ENCODE data around the gene ADCY10.

ADCY10 gene

DNA sequence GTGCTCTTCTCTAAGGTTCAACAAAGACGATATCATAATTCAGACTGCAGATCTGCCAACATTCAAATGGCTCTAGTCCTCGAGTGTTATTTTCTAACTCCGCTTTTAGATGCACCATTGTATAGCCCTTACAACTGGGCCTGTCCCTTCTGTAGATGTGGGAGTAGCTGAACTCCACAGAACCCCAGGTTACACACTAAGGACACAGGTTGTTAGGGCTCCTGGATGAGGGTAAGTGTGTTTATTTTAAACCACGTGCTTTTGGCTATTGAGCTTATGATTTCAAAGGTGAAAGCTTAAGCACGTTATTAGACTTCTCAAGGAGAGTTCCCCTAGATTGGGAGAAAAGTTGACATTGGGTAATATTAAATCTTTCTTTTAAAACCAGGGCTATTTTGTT, 127.4 kb downstream of the ADCY10 start:
- TF ChIP-seq, protein P1, sequence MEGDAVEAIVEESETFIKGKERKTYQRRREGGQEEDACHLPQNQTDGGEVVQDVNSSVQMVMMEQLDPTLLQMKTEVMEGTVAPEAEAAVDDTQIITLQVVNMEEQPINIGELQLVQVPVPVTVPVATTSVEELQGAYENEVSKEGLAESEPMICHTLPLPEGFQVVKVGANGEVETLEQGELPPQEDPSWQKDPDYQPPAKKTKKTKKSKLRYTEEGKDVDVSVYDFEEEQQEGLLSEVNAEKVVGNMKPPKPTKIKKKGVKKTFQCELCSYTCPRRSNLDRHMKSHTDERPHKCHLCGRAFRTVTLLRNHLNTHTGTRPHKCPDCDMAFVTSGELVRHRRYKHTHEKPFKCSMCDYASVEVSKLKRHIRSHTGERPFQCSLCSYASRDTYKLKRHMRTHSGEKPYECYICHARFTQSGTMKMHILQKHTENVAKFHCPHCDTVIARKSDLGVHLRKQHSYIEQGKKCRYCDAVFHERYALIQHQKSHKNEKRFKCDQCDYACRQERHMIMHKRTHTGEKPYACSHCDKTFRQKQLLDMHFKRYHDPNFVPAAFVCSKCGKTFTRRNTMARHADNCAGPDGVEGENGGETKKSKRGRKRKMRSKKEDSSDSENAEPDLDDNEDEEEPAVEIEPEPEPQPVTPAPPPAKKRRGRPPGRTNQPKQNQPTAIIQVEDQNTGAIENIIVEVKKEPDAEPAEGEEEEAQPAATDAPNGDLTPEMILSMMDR (IDR thresholded peaks at IDR 0.05): no peak
- Histone ChIP-seq H3K27ac (no peak overlapping the region), H3K4me3 (no peak overlapping the region)
- no peak for DNase-seq (ENCODE audit: low spot score)

DNA sequence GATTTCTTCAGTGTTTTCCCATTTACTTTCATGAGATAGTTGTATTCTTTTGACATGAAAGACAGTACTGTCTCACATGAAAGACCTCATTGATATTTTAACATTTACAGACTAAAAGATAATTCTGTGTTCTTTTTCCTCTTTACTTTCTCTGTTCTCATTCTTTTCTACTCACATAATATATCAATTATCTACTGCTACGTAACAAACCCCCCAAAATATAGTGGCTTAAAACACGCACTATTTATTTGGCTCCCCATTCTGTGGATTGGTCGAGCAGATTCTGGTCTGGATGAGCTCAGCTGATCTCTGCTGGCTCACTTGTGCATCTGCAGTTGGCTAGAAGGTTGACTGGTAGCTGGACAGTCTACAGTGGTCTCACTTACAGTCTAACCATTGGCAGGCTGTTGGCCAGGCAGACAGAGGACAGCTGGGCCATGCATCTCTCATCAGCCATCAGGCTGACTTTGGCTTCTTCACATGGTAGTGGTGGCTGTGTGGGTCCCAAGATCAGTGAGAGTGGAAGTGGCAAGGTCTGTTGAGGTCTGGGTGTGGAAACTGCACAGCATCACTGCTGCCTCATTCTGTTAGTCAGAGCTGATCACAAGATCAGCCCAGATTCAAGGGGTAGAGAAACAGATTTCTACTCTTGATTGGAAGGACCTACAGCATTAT, 128.9 kb downstream of the ADCY10 start:
- DNase-seq (ENCODE audit: low spot score): no peak
- TF ChIP-seq, protein P1 (IDR thresholded peaks at IDR 0.05): no peak
- Histone ChIP-seq H3K4me3 (no peak overlapping the region), H3K27ac (no peak overlapping the region)

DNA sequence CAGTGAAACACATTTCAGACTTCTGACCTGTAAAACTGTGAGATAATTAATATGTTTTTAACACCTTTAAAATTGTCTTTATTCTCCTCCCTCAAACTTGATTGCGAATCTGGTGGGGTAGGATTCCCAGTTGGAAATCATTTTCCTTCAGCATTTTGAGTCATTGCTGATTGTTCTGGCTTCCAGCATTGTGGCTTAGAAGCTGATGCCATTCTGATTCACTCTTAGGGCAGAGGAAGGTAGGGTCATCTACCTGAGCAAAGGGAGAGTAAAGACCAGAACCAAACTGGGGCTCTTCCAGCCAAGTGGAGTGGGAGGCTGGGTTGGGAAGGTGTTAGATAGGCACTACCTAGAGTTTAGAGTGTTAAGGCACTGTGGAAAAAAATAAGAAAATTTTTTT, 131.0 kb downstream of the ADCY10 start:
- DNase-seq (ENCODE audit: low spot score): no peak
- no peak overlapping the region for H3K4me3 ChIP-seq
- no peak overlapping the region for H3K27ac ChIP-seq
- TF ChIP-seq, protein P1 (IDR thresholded peaks at IDR 0.05): no peak

DNA sequence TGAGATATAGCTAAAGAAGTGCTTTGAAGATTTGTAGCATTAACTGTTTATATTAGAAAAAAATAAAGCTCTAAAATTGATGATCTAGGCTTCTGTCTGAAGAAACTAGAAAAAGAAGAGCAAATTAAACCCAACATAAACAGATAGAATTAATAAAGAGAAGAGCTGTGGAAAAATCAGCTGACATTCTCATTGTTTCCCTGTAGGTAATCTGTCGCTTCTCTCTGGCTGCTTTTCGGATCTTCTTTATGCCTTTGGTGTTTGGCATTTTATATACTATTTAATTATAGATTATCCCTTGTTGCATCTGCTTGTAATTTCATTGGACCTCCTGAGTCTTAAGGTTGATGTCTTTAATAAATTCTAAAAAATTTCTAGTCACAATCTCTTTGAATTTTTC, 132.4 kb downstream of the ADCY10 start:
- Histone ChIP-seq H3K4me3 (no peak overlapping the region), H3K27ac (no peak overlapping the region)
- TF ChIP-seq, protein P1 (IDR thresholded peaks at IDR 0.05): no peak
- DNase-seq (ENCODE audit: low spot score): no peak

DNA sequence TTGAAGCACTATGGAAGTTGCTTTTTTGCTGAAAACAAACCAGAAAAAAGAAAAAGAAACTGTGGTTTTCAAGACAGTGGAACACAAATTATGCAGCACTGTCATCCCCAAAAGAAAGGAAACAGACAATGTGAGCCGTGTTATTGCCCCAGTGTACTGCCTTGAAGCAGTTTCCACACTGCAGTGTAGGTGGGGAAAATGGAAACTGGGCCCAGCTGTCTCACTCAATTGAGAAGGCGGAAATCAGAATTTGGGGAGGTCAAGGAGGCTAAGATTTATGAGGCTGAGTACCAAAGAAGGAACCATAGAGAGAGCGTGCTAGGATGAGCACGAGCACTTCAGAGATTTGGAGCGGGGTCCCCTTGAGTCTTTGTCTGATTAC, 136.7 kb downstream of the ADCY10 start:
- TF ChIP-seq, protein P1 (IDR thresholded peaks at IDR 0.05): no peak
- H3K4me3 ChIP-seq: no peak overlapping the region
- no peak for DNase-seq (ENCODE audit: low spot score)
- H3K27ac ChIP-seq: no peak overlapping the region

DNA sequence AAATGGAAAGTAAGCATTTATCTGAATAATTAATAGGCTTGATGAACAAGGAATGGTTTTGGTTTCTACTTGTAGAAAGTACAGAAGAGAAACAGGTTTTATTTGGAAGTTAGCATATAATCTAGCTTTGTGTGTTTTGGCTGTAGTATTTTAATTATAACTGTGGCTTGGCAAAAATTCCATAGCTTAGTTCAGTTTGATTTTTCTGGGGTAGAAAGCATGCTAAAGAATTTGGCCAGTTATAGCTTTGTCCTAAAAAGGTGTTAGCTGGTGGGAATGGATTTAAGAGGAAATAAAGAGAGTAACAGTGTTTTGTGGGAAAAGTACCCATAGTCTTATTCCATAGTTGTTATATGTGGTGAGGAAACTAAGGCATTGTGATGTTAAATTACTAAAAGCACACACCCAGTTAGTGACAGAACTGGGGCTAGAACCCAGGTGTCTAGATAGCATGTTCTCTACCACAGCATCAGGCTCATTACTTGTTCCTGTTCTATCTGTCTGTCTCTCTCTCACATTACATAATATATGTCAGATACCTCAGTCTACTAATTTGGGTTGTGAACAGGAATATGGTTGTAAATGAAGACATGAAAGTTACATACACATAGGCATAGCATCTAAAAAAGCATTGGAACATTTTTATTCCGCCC, 137.2 kb downstream of the ADCY10 start:
- DNase-seq (ENCODE audit: low spot score): no peak
- Histone ChIP-seq H3K4me3 (no peak overlapping the region), H3K27ac (no peak overlapping the region)
- TF ChIP-seq, protein P1 (IDR thresholded peaks at IDR 0.05): no peak

DNA sequence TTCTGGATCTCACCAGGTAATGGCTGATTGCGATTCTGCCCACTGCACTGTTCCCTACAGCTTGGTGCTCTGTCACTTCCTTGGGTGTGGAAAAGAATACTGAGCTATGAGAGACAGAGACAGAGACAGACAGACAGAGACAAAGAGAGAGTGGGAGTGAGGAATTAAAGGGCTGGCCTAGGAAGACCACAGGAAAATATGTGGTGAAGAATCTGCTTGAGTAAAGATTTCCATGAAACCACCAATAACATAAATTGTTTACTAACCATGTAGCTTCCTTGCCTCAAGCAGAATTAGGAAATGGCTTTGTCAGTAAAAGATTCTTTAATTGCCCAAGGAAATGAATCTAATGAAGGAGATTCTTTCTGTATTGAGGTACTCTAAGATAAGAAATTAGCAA, 137.8 kb downstream of the ADCY10 start:
- H3K4me3 ChIP-seq: no peak overlapping the region
- H3K27ac ChIP-seq: no peak overlapping the region
- TF ChIP-seq, protein P1 (IDR thresholded peaks at IDR 0.05): no peak
- no peak for DNase-seq (ENCODE audit: low spot score)

All from coronary artery (tissue), 2 donors.